Cardiac muscle cell (in vitro differentiated cells and primary cell): ENCODE results near the gene MAP7D2. TPM values are rescaled to one million over a fixed set of nuclear protein-coding genes. Genes with fewer than 3 reads are reported as not detected.

Experiments used
- DNase-seq, 2 donors: peaks; one replicate each; pipeline versions ENCODE4 v3.0.0 to v3.0.0-alpha.2; 2010 to 2017; ENCODE audit warnings: low read depth in 1 of 2, low spot score in 1 of 2
- H3K27ac ChIP-seq: fragments of 200-600 bp; sonication (generic); 2 replicates; pipeline ENCODE4 v1.5.1; 2016
- H3K27me3 ChIP-seq: fragments of 200-600 bp; sonication (generic); 2 replicates; pipeline ENCODE4 v1.6.0; 2016; ENCODE audit warnings: control low read depth
- H3K36me3 ChIP-seq: fragments of 200-600 bp; sonication (generic); 2 replicates; pipeline ENCODE4 v1.5.1; 2016; ENCODE audit warnings: control low read depth
- H3K4me1 ChIP-seq: fragments of 200-600 bp; sonication (generic); 2 replicates; pipeline ENCODE4 v1.8.1; 2017; ENCODE audit warnings: low read depth, mild to moderate bottlenecking, mixed run types
- H3K4me3 ChIP-seq: fragments of 200-600 bp; sonication (generic); 2 replicates; pipeline ENCODE4 v1.5.1; 2016; ENCODE audit warnings: mild to moderate bottlenecking
- H3K9me3 ChIP-seq: fragments of 200-600 bp; sonication (generic); 2 replicates; pipeline ENCODE4 v1.5.1; 2017; ENCODE audit warnings: low read depth, mild to moderate bottlenecking, control low read depth
- CTCF ChIP-seq: IDR thresholded peaks from 2 replicates; pipeline ENCODE4 v1.5.1; 2012; ENCODE audit warnings: low read depth, mild to moderate bottlenecking, low read length
- polyA plus RNA-seq: library from polyadenylated mRNA; unstranded; fragments of >200 nt; fragmentation: Nextera tagmentation; extraction: Ambion mirVana; gene quantifications from 2 replicates; pipeline ENCODE4 v1.2.1, GENCODE V29; 2016
- total RNA-seq: library from RNA; depleted of rRNA; stranded (reverse); fragments of >200 nt; gene quantifications from 2 replicates; pipeline ENCODE4 v1.2.3, GENCODE V29; 2016

Gene MAP7D2
- total and polyA plus RNA-seq, 2 experiments from 2014 or later: 0.05 to 0.36 TPM

DNA sequence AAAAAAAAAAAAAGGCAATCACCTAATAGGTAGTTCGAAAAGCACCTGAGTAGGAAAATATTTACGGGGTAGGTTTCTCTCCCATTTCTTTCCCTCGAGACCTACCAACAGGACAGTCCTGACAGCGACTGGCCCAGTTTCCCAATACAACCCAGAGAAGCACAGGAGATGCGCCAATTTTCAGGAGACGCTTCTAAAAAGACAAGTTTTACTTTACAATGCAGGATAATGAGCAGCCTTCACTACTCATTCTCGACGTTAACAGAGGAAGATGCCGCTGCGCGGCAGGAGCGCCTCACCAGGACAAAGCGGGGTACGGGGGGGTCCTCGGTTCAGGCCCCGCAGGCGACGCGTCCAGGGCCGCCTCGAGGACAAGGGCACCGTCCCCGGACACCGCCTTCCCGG lies 126.6 kb downstream of the MAP7D2 start:
- H3K27me3 ChIP-seq: no peaks in the 10 kb centered on the region
- no peak for DNase-seq
- H3K9me3 ChIP-seq: no peaks in the 10 kb centered on the region
- no peaks in the 10 kb centered on the region for H3K4me1 ChIP-seq
- H3K4me3 ChIP-seq: peak overlapping the region; percentile 78
- H3K36me3 ChIP-seq: no peaks in the 10 kb centered on the region
- no peak overlapping the region for H3K27ac ChIP-seq
- no peak for TF ChIP-seq CTCF

GRCh38 chrX:19987856-19988255 lies 128.9 kb downstream of the MAP7D2 start:
- no peak for DNase-seq
- TF ChIP-seq CTCF: no peak
- Histone ChIP-seq H3K27ac (no peak overlapping the region), H3K4me3 (no peak overlapping the region), H3K36me3 (no peaks in the 10 kb centered on the region), H3K4me1 (no peaks in the 10 kb centered on the region), H3K9me3 (no peaks in the 10 kb centered on the region), H3K27me3 (no peaks in the 10 kb centered on the region)

DNA sequence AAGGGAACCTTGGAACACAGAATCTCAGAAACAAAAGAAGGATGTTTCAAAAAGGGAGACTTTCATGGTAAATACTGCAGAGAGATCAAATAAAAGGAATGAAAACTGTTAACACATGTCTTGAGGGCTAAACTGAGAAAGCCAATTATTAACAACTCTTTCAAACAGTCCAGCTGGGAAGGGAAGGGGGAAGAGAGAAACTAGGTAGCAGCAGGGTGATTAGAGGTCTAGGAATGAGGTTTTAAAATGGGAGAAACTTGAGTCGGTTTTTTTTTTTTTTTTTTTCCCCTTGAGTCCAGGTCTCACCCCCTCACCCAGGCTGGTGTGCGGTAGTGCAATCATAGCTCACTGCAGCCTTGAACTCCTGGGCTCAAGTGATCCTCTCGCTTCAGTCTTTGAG lies 130.2 kb downstream of the MAP7D2 start:
- H3K9me3 ChIP-seq: no peaks in the 10 kb centered on the region
- TF ChIP-seq CTCF: no peak

GRCh38 chrX:19981947-19982346 lies 134.8 kb downstream of the MAP7D2 start:
- no peak overlapping the region for H3K4me3 ChIP-seq
- no peak for TF ChIP-seq CTCF

More for the DNA sequence above, 130.2 kb downstream of the MAP7D2 start:
- Histone ChIP-seq H3K27me3 (no peaks in the 10 kb centered on the region), H3K36me3 (no peaks in the 10 kb centered on the region), H3K4me1 (no peaks in the 10 kb centered on the region), H3K27ac (no peak overlapping the region), H3K4me3 (no peak overlapping the region)
- DNase-seq: no peak

GRCh38 chrX:19975845-19976244 lies 140.9 kb downstream of the MAP7D2 start:
- Histone ChIP-seq H3K9me3 (no peaks in the 10 kb centered on the region), H3K4me1 (no peaks in the 10 kb centered on the region), H3K27me3 (no peaks in the 10 kb centered on the region), H3K36me3 (no peaks in the 10 kb centered on the region), H3K27ac (no peak overlapping the region), H3K4me3 (no peak overlapping the region)
- no peak for TF ChIP-seq CTCF
- DNase-seq: no peak

More at GRCh38 chrX:19981947-19982346, 134.8 kb downstream of the MAP7D2 start:
- no peak for DNase-seq
- H3K36me3 ChIP-seq: no peaks in the 10 kb centered on the region
- H3K4me1 ChIP-seq: no peaks in the 10 kb centered on the region
- H3K27ac ChIP-seq: no peak overlapping the region
- H3K27me3 ChIP-seq: no peaks in the 10 kb centered on the region
- H3K9me3 ChIP-seq: no peaks in the 10 kb centered on the region

- H3K36me3 ChIP-seq: no peaks in the 10 kb centered on the region
- H3K27me3 ChIP-seq: no peaks in the 10 kb centered on the region
- H3K9me3 ChIP-seq: no peaks in the 10 kb centered on the region
- H3K27ac ChIP-seq: no peak overlapping the region
- DNase-seq: no peak
- no peak for TF ChIP-seq CTCF
- H3K4me3 ChIP-seq: no peak overlapping the region
- peaks cover 5% of the 10 kb centered on the region for H3K4me1 ChIP-seq
Measured at GRCh38 chrX:19972984-19973383, 143.7 kb downstream of the MAP7D2 start.
